SK-N-DZ (cell line): Measurements from ENCODE around the gene HNRNPA3.

Experiments
- DNase-seq: peaks from one replicate; pipeline ENCODE4 v3.0.0-alpha.2; 2015; ENCODE audit warnings: low spot score
- small RNA-seq, 2 experiments: library from RNA; depleted of rRNA; stranded (forward); fragments of <200 nt; gene quantifications; one replicate each; pipeline ENCODE3, GENCODE V24; 2014

HNRNPA3 gene

DNA sequence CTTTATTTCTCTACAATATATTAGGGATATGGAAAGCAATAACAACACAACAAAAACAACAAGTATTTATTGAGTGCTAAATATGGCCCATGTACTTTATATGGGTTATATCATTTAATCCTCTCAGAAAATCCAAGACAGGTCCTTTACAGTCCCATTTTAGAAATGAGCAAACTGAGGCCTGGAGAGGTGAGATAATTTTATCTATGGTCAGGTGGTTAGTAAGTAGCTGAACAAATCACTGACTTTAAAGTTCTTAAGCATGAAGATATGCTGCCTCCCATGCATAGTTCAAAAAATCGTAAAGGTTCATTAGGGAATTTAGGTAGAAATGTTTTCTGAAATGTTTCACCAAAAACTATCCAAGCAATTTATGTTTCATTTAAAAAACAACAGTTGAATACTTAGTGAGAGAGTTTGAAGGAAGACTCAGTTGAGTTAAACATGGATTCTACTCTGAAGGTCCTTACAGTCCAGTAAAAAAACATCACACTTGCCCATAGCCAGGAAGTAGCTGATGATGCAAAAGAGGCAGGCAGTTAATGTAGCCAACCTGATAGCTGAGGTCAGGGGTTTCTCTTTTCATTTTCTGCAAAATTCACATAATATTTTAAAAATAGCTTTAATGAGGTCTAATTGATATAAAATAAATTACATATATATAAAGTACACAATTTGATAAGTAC lies 59.5 kb downstream of the HNRNPA3 start:
- no peak for DNase-seq

DNA sequence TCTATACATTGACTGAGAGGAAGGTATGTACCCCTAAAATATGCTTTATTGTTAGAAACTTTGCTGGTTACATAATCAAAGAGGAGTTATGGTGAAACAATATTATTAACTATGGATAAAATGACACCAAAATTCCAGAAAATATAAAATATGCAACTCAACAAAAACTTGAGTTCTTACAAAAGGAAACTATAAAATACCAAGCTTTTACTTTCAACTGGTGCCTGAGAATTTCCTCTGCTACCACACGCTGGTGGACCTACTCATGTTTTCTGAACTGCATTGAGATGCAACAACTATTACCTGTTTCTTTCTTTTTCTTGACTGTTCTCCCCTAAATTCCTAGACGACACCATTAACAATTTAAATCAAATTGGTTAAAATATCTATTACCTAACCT lies 60.2 kb downstream of the HNRNPA3 start:
- no peak for DNase-seq

- no peak for DNase-seq
Measured at GRCh38 chr2:177273408-177273807, 60.8 kb downstream of the HNRNPA3 start.

Small RNAs within 50 kb of the gene (small RNA-seq; reads per million reads assigned to genes)
- gene MIR3128 (0 to 0.04 reads per million in 2 experiments), gene RF00019 (0 reads per million in 2 experiments)
